Left colon (tissue), 2 donors: ENCODE results near the gene DERL3. TPM values are rescaled to one million over a fixed set of nuclear protein-coding genes. Genes with fewer than 3 reads are reported as not detected.

Experiments used
- ATAC-seq: fragments of 200-7000 bp; cut with Tn5 transposase; one replicate; pipeline ENCODE4 v1.9.1; 2020; ENCODE audit warnings: mild to moderate bottlenecking, moderate library complexity
- DNase-seq, 2 donors: peaks; one replicate each; pipeline ENCODE4 v3.0.0-alpha.2; 2020
- intact Hi-C, 2 donors: fragments of 100-400 bp; cut with DNase I in 1 of 2; cut with micrococcal nuclease in 1 of 2; formaldehyde crosslinking; loops; one replicate each; pipeline versions ENCODE4 v1.11.2 to v1.14.0; 2022; cut with DNase I, micrococcal nuclease
- total RNA-seq, 2 donors: library from RNA; stranded (reverse); fragmentation: NEBNext Ultra II Directional; extraction: Animal tissue kit (Norgen Biotek cat#: 25700); gene quantifications; one replicate each; pipeline ENCODE4 v1.2.1, GENCODE V29; 2021
- donor health status: DM: no; HTN: no; CAD: no.
- donor health status: DM: yes; HTN: yes; CAD: no.

Gene DERL3
- total RNA-seq, 2 donors from 2014 or later = 7.7 to 26.6 TPM

DNA sequence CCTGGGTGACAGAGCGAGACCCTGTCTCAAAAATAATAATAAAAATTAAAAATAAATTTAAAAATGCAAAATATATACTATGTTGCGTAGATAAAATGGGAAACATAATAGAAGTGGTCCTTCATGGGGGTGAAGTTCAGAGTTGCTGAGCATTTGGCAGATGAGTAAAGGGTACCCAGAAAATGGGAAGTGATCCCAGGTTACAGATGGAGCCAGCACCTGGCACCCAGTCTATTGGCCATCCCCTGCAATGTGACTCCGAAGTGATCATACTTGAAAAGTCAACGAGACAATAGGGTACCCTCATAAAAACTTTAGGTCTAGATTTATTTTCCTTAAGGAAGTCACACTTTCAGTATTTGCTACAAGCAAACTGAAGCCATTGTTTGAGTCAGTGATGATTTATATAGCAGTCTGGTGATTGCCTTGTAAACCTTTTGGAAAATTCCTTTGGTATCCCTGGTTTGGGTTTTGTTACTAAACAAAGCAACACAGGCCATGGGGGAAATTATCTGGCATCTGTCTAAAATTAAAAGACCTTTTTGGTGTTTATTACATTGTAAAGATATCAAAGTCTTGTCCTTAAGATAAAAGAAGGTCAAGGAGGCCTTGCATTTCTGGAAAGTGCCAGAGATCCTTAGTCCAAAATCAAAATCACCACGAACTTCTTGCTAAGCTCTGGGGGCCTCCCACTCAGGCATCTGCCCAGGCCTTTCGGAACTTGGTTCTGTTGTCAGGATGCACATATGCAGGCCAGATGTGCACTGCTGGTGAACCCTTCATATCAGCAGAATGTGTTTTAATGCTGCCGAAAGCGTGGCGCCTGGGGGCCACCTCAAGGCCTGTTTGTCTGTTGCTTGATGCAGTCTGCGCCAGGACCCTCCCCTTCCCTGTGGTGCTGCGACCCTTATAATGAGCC is 47.7 kb downstream of the DERL3 start:
- DNase-seq (no peak), ATAC-seq (no peak)
- intact Hi-C loops = no loop called here

DNA sequence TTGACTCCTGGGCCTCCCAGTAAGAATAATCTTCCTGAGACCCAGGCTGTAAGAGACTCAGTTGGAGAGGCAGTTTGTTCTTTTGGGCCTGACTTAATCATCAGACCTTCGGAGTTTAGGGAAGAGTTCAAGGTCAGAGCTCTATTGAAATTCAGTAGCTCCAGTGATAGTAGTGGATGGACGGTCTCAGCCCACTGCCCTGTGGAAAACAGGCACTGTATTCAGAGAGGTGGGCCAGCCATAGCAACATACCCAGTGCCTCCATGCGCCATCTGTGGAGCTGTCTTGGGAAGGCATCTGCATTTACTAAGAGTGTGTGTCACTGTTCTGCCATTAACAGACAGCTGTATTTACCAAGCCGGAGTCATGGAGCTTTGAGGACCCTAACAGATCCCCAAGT is 49.2 kb downstream of the DERL3 start:
- ATAC-seq (no peak), DNase-seq (no peak)
- intact Hi-C loops = no loop called here

DNA sequence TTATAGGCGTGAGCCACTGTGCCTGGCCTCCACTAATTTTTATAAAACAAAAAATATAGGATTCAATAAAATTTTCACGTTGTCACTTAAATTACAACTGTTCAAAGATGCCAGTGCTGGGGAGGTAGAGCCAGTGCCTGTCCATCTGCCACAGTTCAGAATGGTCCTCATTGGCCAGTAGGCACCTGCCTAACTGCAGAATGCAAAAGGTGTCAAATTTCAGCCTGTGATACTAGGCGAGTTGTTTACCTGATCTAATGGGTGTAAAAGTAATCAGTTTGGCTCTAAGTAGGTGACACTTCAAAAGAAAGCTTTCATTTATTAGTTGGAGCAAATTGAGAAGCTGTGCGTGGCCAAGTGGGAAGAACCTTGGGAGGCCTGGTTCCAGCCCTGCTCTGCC is 49.7 kb downstream of the DERL3 start:
- ATAC-seq (no peak), DNase-seq (no peak)
- intact Hi-C loops = no loop called here

DNA sequence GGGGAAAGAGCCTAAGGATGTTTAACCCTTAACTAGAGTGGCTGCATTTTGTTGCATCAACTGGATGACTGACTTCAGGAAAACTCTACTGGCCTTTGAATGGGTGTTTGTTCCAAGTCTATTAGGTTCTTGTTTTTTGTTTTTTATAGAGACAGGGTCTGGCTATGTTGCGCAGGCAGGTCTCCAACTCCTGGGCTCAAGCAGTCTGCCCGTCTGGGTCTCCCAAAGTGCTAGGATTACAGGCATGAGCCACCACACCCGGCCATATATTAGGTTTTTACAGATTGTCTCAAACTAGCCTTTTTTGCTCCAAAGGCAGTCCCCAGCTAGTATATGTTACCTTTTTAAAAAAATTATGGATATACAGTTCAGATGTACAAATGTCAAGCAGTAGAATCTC is 50.9 kb downstream of the DERL3 start:
- intact Hi-C loops = no loop called here
- DNase-seq (no peak), ATAC-seq (no peak)

DNA sequence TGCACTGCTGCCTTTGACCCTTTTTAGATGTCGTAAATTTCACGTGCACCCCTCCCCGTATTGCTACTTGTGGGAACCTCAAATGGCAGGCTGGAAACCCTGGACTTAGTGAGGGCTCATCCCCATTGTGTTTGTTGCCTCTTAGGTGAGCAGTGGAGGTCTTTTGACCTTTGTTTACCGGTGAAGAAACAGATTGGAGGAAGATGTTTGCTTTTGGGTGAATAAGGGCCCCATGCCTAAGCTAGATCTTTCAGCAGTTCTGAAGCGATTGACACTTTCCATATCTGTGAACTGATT is 51.3 kb downstream of the DERL3 start:
- ATAC-seq (peak; percentile 5), DNase-seq (no peak)
- intact Hi-C loops = no loop called here

DNA sequence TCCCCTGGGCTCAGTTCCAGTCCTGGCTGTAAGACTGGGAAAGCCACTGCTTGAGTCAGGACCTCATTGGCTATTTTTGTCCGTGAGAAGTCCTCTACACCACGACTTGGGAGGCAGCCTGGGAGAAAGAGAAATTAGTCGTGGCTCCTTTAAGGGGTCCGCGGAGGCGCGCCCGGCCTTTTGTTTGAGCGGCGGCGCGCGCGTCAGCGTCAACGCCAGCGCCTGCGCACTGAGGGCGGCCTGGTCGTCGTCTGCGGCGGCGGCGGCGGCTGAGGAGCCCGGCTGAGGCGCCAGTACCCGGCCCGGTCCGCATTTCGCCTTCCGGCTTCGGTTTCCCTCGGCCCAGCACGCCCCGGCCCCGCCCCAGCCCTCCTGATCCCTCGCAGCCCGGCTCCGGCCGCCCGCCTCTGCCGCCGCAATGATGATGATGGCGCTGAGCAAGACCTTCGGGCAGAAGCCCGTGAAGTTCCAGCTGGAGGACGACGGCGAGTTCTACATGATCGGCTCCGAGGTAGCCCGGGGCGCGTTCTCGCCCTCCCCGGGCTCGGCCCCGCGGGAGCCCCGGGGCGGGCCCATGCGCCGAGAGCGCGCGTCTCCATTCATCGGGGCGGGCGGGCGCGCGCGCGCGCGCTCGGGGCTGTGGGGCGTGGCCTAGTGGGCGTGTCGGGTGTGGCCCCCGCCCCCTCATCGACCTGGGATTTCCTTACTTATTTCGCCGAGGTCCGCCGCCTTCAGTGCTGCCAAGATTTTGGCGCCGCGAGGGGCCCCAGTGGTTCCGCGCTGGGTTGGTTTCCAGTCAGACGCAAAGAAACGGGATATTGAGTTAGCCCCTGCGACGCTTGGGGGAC is 51.8 kb downstream of the DERL3 start, which contains the start of gene SMARCB1:
TSS of gene SMARCB1 (plus strand) at position 215 of the 848 bp plus-strand sequence. CDS start at position 419, 204 bp downstream.
- peak; percentile 94 for ATAC-seq
- intact Hi-C loops = no loop called here
- DNase-seq = peak; percentile 85 to 95

DNA sequence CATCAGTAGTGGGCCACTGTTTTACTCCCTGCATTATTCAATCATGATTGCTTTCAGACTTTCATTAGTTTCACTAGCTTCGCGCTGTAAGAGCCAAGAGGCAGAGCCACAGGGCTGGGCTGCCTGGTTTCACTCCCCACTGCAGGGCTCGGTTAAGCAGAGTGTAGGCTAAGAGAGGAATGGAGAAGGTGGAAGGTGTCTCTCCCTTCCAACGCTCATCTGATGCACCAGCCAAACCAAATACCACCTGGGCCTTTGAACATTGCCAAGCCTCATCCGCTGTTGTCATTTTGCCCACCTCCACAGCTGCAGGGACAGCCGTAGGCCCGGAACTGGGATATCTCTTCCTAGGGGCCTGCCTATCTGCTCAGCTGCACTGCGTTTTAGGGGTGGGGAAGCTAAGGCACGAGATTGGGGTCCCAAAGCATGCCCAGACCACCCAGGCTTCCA is 52.5 kb downstream of the DERL3 start:
- DNase-seq = no peak
- no peak for ATAC-seq
- intact Hi-C loops = no loop called here

Other genes starting within 250 kb of the DERL3 start
- gene DRICH1, start 206.7 kb downstream of the DERL3 start, total RNA-seq = under 1 TPM; 0.64 to 0.67 TPM
- gene RGL4, start 148.0 kb downstream of the DERL3 start, total RNA-seq = not detected
- gene ZNF70, start 87.9 kb downstream of the DERL3 start, total RNA-seq = 1 to 10 TPM; 3.7 to 3.8 TPM
- gene VPREB3, start 84.6 kb downstream of the DERL3 start, total RNA-seq = 1 to 10 TPM in 1 of 2 donors, under 1 TPM in 1; 0.61 to 1.1 TPM
- gene C22orf15, start 76.0 kb downstream of the DERL3 start, total RNA-seq = not detected
- gene CHCHD10, start 71.0 kb downstream of the DERL3 start, total RNA-seq = 100 to 1,000 TPM; 413 to 538 TPM
- gene MMP11, start 66.2 kb downstream of the DERL3 start, total RNA-seq = 1 to 10 TPM; 1.6 to 4.6 TPM
- 10 to 100 TPM; 65.9 to 79.3 TPM for gene SMARCB1, start 52.0 kb downstream of the DERL3 start, total RNA-seq
- 10 to 100 TPM in 1 of 2 donors, 1 to 10 TPM in 1; 9.8 to 13.7 TPM for gene SLC2A11, start 18.9 kb upstream of the DERL3 start, total RNA-seq
- gene MIF, start 55.4 kb upstream of the DERL3 start, total RNA-seq = 100 to 1,000 TPM; 215 to 286 TPM
- gene GSTT2B, start 122.2 kb upstream of the DERL3 start, total RNA-seq = under 1 TPM in 1 of 2 donors, not detected in 1; 0.73 TPM
- 1 to 10 TPM in 1 of 2 donors, not detected in 1; 4.5 TPM for gene DDTL, start 127.9 kb upstream of the DERL3 start, total RNA-seq
- gene DDT, start 135.4 kb upstream of the DERL3 start, total RNA-seq = 100 to 1,000 TPM; 189 to 247 TPM
- gene GSTT2, start 141.1 kb upstream of the DERL3 start, total RNA-seq = under 1 TPM in 1 of 2 donors, not detected in 1; 0.89 TPM
- not detected for gene GSTT4, start 166.4 kb upstream of the DERL3 start, total RNA-seq
- gene CABIN1, start 172.3 kb upstream of the DERL3 start, total RNA-seq = 10 to 100 TPM; 63.0 to 81.6 TPM